HUES6 (cell line): ENCODE measurements around the gene PRR23A.

Source experiments
- H3K27ac ChIP-seq: 2 replicates; pipeline ENCODE4 v1.7.0; 2013; ENCODE audit warnings: low read depth, mild to moderate bottlenecking, low read length, inconsistent platforms
- H3K27me3 ChIP-seq: 2 replicates; pipeline ENCODE4 v1.6.1; 2013; ENCODE audit warnings: low read length; ENCODE audit not compliant: control insufficient read depth, insufficient read depth
- H3K36me3 ChIP-seq: 2 replicates; pipeline ENCODE4 v1.6.1; 2013; ENCODE audit warnings: low read length; ENCODE audit not compliant: control insufficient read depth, insufficient read depth
- H3K4me1 ChIP-seq: 2 replicates; pipeline ENCODE4 v1.6.1; 2013; ENCODE audit warnings: low read length; ENCODE audit not compliant: control insufficient read depth, insufficient read depth
- H3K4me3 ChIP-seq: 2 replicates; pipeline ENCODE4 v1.5.1; 2013; ENCODE audit warnings: low read depth, low read length
- H3K9ac ChIP-seq: one replicate; pipeline ENCODE4 v1.6.1; 2013; ENCODE audit warnings: mild to moderate bottlenecking, low read length
- H3K9me3 ChIP-seq: 2 replicates; pipeline ENCODE4 v1.6.1; 2013; ENCODE audit warnings: low read depth, low read length; ENCODE audit not compliant: control insufficient read depth, insufficient read depth

The PRR23A gene

GRCh38 chr3:138971766-138972320 is 34.2 kb downstream of the PRR23A start:
- Histone ChIP-seq H3K9me3 (no peaks in the 10 kb centered on the region), H3K9ac (no peak overlapping the region), H3K36me3 (no peaks in the 10 kb centered on the region), H3K4me1 (no peaks in the 10 kb centered on the region), H3K27me3 (no peaks in the 10 kb centered on the region; the same call in 1 of the 2 replicates), H3K4me3 (no peak overlapping the region), H3K27ac (no peak overlapping the region)

GRCh38 chr3:138964923-138965322 is 41.1 kb downstream of the PRR23A start:
- Histone ChIP-seq H3K4me1 (no peaks in the 10 kb centered on the region), H3K27me3 (peaks cover 13% of the 10 kb centered on the region), H3K9ac (no peak overlapping the region), H3K36me3 (no peaks in the 10 kb centered on the region), H3K27ac (no peak overlapping the region), H3K9me3 (0 out of 2 replicates have a peak, but pooled peaks cover 2% of the 10 kb centered on the region), H3K4me3 (no peak overlapping the region)

DNA sequence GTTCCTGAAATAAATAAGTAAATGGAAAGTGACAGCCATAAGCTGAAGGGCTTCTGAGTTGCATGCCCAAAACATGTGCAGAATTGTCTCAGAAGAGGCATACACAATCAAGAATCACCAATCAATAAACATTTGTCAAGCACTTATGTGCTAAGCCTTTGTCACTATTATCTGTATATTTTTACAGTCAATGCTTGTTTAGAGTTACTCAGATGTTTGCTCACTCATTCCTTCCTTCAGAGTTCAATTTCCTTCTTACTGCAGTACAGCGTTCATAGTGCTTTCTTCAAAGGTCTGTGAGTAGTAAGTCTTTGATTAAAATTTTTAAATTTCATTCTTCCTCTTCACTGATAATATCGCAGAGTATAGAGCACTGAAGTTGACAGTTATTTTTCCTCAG is 41.8 kb downstream of the PRR23A start:
- H3K4me3 ChIP-seq, result no peak overlapping the region
- no peaks in the 10 kb centered on the region for H3K36me3 ChIP-seq
- no peaks in the 10 kb centered on the region for H3K4me1 ChIP-seq
- no peak overlapping the region for H3K27ac ChIP-seq
- 0 out of 2 replicates have a peak, but pooled peaks cover 2% of the 10 kb centered on the region for H3K9me3 ChIP-seq
- peaks cover 17% of the 10 kb centered on the region for H3K27me3 ChIP-seq
- H3K9ac ChIP-seq, result no peak overlapping the region

DNA sequence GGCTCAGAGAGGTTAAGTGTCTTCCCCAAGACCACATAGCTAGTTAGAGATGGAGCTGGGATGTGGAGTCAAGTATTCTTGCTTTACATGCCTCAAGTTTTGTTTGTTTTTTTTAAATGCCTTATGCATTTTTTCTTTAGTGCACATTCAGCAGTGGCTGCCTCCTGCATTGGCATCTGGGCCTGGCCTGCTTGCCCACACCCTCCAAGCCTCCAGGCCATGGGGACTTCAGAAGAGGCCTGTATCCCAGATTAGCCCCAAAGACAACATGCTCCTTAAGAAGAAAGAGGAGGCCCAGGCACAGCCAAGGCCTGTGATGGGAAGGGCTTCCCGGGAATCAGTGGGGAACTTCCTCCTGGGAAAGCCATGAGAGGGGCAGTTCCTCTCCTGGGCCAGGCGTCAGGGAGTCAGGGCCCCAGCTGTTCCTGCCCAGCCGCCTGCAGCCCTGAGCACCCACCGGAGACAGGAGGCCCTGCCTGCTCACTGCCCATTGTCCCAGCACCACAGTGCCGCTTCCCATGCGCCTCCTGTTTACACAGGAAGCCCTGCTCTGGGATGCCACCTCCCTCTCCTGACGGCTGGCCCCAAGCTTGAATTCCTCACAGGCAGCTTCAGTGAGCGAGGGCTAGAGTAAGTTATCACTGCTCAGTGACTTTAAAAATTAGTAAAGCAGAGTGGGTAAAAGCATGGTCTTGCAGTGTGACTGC is 43.1 kb downstream of the PRR23A start:
- no peak overlapping the region for H3K9ac ChIP-seq
- no peak overlapping the region for H3K4me3 ChIP-seq
- H3K36me3 ChIP-seq, result no peaks in the 10 kb centered on the region
- no peak overlapping the region for H3K27ac ChIP-seq
- peaks cover 28% of the 10 kb centered on the region for H3K27me3 ChIP-seq
- no peaks in the 10 kb centered on the region for H3K4me1 ChIP-seq
- 0 out of 2 replicates have a peak, but pooled peaks cover 2% of the 10 kb centered on the region for H3K9me3 ChIP-seq

- Histone ChIP-seq H3K27me3 (peaks cover 41% of the 10 kb centered on the region), H3K27ac (no peak overlapping the region), H3K9me3 (0 out of 2 replicates have a peak, but pooled peaks cover 2% of the 10 kb centered on the region), H3K4me3 (no peak overlapping the region), H3K9ac (no peak overlapping the region), H3K36me3 (no peaks in the 10 kb centered on the region), H3K4me1 (no peaks in the 10 kb centered on the region)
Measured at GRCh38 chr3:138960417-138960852, 45.6 kb downstream of the PRR23A start.
